GM18520 (cell line): ENCODE results near the gene SNX9.
"Not testable (repeated sequence)": the region's sequence is repeated elsewhere in the genome, so short reads cannot be mapped to it uniquely, and the experiment has no call there.

ENCODE experiments used
- ATAC-seq: cut with Tn5 transposase; IDR thresholded peaks from one replicate; pipeline ENCODE4 v1.9.1; 2021; ENCODE audit not compliant: unreplicated experiment

SNX9 gene

GRCh38 chr6:157880534-157880933, 57.5 kb downstream of the SNX9 start:
- no peak for ATAC-seq

GRCh38 chr6:157881342-157881741, 58.3 kb downstream of the SNX9 start:
- ATAC-seq = no peak

- no peak for ATAC-seq
These were observed 61.7 kb downstream of the SNX9 start for GRCh38 chr6:157884756-157885155.

- ATAC-seq = no peak
These were observed 62.3 kb downstream of the SNX9 start for GRCh38 chr6:157885211-157885788.

DNA sequence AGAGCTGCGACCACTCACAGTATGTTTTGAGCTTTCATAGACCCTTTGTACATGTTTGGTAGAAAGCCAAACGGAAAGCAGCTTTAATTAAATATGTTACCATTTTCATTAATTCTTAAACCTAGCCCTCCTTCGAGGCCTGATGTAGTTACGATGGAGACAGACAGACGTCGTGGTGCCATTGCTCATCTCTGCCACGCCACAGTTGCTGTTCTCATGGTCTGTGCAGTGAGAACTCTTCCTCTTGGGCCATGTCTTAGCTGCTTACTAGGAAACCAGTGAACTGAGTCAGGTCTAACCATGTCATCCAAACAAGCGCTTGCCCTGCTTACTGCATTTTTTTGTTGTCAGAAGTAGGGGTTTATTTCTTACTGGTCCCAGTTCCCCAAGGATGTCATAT, 62.8 kb downstream of the SNX9 start:
- ATAC-seq = no peak

- ATAC-seq = no peak
These were observed 64.8 kb downstream of the SNX9 start for GRCh38 chr6:157887892-157888291.

GRCh38 chr6:157891544-157892362, 68.7 kb downstream of the SNX9 start:
- no peak for ATAC-seq

- ATAC-seq = no peak
These were observed 69.4 kb downstream of the SNX9 start for GRCh38 chr6:157892363-157892877.

DNA sequence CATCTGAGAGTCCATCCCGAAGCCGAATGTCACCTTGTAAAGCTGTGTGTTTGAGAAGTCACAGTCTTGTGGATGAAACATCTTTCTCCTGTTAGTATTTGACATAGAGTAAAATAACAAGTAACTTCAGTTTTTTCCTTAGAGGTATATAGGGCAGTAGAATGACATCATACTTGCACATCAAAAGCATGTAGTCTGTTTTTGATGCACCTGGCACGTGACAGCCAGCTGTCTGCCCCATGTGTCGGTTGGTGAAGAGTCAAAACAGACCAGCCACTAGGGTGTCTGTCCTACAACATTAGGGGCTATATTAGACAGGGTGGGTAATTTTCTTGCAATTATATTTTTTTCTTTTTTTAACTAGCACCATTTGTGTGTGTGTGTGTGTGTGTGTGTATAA, 70.2 kb downstream of the SNX9 start:
- no peak for ATAC-seq

DNA sequence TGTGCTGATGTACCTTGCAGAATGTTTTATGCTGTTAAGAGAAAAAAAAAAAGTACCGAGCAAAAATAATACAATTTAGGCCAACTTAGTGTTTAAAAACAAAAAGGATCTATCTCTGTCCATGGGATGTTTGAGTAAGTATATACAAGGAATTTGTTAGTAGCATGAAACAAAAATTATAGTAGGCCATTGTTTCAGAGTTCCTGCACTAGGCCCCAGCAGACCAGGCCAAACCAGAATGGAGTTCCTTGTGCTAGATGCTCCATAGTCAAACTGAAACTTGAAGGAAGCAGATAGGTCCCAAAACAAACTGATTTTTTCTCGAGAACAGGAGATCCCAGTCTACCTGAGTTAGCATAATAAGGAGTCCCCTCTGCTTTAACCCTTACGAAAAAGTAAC, 72.5 kb downstream of the SNX9 start:
- ATAC-seq = no peak

DNA sequence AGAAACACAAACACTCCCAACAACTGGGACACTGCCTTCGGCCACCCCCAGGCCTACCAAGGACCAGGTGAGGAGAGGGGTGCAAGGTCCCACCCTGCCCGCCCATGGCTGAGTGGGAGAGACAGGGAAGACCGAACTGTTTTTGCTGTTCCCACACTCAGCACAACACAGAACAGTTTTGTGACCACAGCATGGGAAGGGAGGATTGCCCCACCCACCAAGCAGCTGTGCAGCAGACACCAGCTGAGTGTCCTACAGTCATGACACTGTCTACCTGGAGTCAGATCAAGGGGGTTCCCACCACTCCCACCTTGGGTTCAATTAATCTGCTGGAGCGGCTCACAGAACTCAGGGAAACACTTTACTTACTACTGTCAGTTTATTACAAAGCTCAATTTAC, 73.9 kb downstream of the SNX9 start:
- ATAC-seq = no peak

GRCh38 chr6:157898169-157898568, 75.1 kb downstream of the SNX9 start:
- no peak for ATAC-seq

DNA sequence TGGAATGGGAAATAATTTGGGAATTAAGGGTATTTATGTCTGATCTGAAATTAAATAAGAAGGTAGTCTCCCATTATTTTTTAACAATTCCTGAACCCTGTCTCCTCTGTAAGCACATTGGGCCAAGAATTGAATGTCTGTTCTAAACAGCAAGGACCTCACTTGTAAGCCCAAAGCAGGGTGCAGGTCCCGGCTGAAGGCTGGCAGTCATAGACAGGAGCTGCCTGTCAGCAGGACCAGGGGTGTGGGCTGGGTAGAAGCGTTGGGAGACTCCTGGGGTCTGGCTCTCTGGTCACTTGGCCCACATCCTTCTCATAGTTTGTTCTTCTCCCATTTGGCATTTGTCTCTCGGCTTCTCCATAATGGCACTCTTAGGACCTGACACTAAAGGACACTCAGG, 75.6 kb downstream of the SNX9 start:
- ATAC-seq = no peak

- ATAC-seq = not testable (repeated sequence)
These were observed 77.2 kb downstream of the SNX9 start for GRCh38 chr6:157900262-157900661.

- ATAC-seq = not testable (repeated sequence)
These were observed 77.7 kb downstream of the SNX9 start for GRCh38 chr6:157900751-157901150.

GRCh38 chr6:157904999-157905398, 82.0 kb downstream of the SNX9 start:
- ATAC-seq = no peak

DNA sequence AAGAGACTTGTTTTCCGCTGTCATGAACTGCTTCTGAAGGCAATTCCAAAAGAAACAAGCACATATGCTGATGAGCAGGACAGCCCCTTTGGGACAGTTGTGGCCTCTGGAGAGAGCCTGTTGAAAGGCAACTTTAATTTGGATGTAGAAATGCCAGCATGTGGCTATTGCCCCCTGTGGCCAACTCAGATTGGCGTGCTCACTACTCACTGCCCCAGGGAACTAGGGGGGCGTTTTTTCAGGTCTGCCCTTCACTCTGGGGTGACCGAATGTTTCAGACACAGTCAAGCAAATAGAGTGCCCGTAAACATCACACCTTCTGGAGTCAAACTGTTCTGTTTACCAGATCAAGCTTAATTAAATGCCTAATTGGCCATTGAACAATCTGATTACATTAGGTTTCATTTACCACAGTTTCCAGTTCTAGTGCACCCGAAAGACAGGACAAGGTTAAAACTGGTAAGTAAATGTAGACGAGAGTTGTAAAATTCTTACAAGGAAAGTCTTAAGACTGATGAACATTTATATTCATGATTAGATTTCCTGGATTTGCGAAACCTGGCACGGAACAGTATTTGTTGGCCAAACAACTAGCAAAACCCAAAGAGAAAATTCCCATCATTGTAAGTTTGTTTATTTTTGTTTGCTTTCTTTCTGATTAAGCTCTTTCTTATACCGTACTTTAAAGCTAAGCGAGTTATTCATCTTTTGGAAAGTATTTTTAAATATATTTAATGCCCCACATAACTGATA, 82.7 kb downstream of the SNX9 start:
- no peak for ATAC-seq

- ATAC-seq = no peak
These were observed 83.6 kb downstream of the SNX9 start for GRCh38 chr6:157906537-157907061.

GRCh38 chr6:157907651-157908050, 84.6 kb downstream of the SNX9 start:
- no peak for ATAC-seq

DNA sequence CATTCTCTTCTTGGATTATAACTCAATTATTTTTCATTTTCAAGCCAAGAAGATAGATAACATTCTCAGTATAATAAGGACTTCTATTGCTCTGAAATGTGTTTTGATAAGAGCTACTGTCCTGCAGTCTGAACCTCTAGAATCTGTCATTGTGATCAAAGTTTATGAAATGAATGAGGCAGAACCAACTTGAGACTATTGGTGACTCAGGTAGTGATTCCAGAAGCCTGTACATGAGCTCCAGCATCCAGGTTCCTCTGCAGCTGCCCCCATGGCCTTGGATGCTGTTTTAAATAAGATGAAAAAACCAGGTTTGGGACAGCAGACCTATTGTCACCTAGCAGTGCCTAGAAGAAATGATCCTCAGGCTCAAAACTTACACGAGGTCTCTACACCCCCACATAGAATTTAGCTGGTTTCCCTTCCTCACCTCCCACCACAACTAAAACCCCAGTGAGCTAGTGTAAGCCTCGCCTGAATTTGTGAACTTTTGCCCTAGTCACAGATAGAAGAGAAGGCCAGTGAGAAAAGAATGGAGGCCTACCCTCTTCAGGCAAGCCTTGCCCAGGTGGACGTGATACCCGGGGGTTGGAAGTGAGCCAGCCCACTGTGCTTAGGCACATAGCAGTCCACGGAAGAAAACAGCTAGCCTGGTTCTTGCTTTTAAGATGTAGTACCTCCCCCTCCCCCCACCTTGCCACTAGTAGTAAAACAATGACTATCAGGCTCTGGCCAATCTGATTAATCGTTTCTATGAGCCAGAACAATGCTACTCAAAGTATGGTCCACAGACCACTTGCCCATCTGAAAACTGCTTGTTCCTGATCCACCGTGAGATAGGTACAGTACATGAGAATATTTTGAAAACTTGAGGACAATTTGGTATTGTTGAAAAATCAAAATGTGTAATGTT, 85.6 kb downstream of the SNX9 start:
- peak; percentile 57 for ATAC-seq

DNA sequence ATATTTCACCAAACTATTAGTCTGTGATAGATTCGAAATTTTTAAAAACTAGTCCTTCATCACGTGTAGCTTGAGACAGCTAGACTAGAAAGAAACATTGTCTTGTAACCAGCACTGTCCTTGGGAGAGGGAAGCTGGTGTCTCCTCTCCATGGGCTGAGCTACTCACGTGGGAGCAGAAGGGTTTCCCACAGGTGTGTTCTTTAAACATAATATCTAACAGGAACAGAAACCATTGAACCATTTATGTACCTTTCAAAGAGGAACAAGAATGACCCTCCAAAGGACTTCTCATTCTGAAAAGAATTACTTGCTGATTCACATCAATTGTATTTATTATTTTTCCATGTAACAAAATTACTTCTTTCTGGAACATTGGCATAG, 86.2 kb downstream of the SNX9 start:
- ATAC-seq = no peak
